Astrocyte of the spinal cord (primary cell): ENCODE data around the gene CLASP2.
A peak's percentile ranks its signal among the peaks of the same experiment; 100 is the strongest.

Source experiments
- DNase-seq: peaks from one replicate; pipeline ENCODE4 v3.0.0; 2011; ENCODE audit warnings: low read depth, low spot score
- H3K4me3 ChIP-seq: 2 replicates; pipeline ENCODE4 v1.5.1; 2011; ENCODE audit warnings: low read depth, mild to moderate bottlenecking, low read length, moderate library complexity
- CTCF ChIP-seq: IDR thresholded peaks from 2 replicates; pipeline ENCODE4 v1.5.1; 2012; ENCODE audit warnings: low read depth, mild to moderate bottlenecking, low read length, inconsistent platforms
- in situ Hi-C: cut with HindIII; loops from 2 replicates; pipeline ENCODE4 v1.10.0; 2017; ENCODE audit warnings: low sequenced_read_pairs

Gene CLASP2

GRCh38 chr3:33579840-33580239, 138.2 kb downstream of the CLASP2 start:
- DNase-seq: no peak
- TF ChIP-seq CTCF: no peak
- in situ Hi-C loops: no loop called here
- no peak overlapping the region for H3K4me3 ChIP-seq

- no peak for DNase-seq
- TF ChIP-seq CTCF: no peak
- in situ Hi-C loops: no loop called here
- no peak overlapping the region for H3K4me3 ChIP-seq
Observed at GRCh38 chr3:33579178-33579510, 138.9 kb downstream of the CLASP2 start.

- H3K4me3 ChIP-seq: no peak overlapping the region
- in situ Hi-C loops: no loop called here
- TF ChIP-seq CTCF: no peak
- peak; percentile 47 for DNase-seq
Observed at GRCh38 chr3:33578325-33579177, 139.5 kb downstream of the CLASP2 start.

GRCh38 chr3:33577588-33577987, 140.5 kb downstream of the CLASP2 start:
- H3K4me3 ChIP-seq: no peak overlapping the region
- DNase-seq: no peak
- no peak for TF ChIP-seq CTCF
- in situ Hi-C loops: no loop called here

GRCh38 chr3:33577173-33577572, 140.9 kb downstream of the CLASP2 start:
- DNase-seq: no peak
- no peak for TF ChIP-seq CTCF
- no peak overlapping the region for H3K4me3 ChIP-seq
- in situ Hi-C loops: no loop called here

GRCh38 chr3:33575311-33575710, 142.7 kb downstream of the CLASP2 start:
- in situ Hi-C loops: no loop called here
- no peak overlapping the region for H3K4me3 ChIP-seq
- DNase-seq: no peak
- TF ChIP-seq CTCF: no peak
